NCI-H1105 (cell line): ENCODE results near the gene BMP10.

Experiments
- DNase-seq: peaks from one replicate; lab custom pipeline; 2025; lab: John Stamatoyannopoulos, UW

BMP10 gene

GRCh38 chr2:68850524-68850923 lies 20.7 kb downstream of the BMP10 start:
- no peak for DNase-seq

GRCh38 chr2:68849579-68850030 lies 21.6 kb downstream of the BMP10 start:
- DNase-seq, result no peak

GRCh38 chr2:68847751-68848150 lies 23.4 kb downstream of the BMP10 start:
- DNase-seq, result no peak

GRCh38 chr2:68846091-68846490 lies 25.1 kb downstream of the BMP10 start:
- no peak for DNase-seq

GRCh38 chr2:68845043-68845442 lies 26.2 kb downstream of the BMP10 start:
- DNase-seq, result no peak

GRCh38 chr2:68839260-68839833 lies 31.9 kb downstream of the BMP10 start:
- no peak for DNase-seq

GRCh38 chr2:68838641-68839040 lies 32.6 kb downstream of the BMP10 start:
- DNase-seq, result no peak

GRCh38 chr2:68837861-68838341 lies 33.3 kb downstream of the BMP10 start:
- DNase-seq, result no peak

GRCh38 chr2:68837164-68837860 lies 33.9 kb downstream of the BMP10 start:
- no peak for DNase-seq

- no peak for DNase-seq
Measured at GRCh38 chr2:68835621-68836020, 35.6 kb downstream of the BMP10 start.

- no peak for DNase-seq
Measured at GRCh38 chr2:68834737-68835376, 36.3 kb downstream of the BMP10 start.

GRCh38 chr2:68833162-68833561 lies 38.0 kb downstream of the BMP10 start:
- no peak for DNase-seq

- DNase-seq, result no peak
Measured at GRCh38 chr2:68832233-68832869, 38.8 kb downstream of the BMP10 start.

GRCh38 chr2:68831686-68832232 lies 39.4 kb downstream of the BMP10 start:
- DNase-seq, result no peak

- no peak for DNase-seq
Measured at GRCh38 chr2:68829749-68830148, 41.4 kb downstream of the BMP10 start.

GRCh38 chr2:68828887-68829708 lies 42.1 kb downstream of the BMP10 start:
- peak; percentile 65 for DNase-seq

GRCh38 chr2:68827666-68828065 lies 43.5 kb downstream of the BMP10 start:
- DNase-seq, result no peak

- DNase-seq, result no peak
Measured at GRCh38 chr2:68825866-68826265, 45.3 kb downstream of the BMP10 start.

- DNase-seq, result no peak
Measured at GRCh38 chr2:68824831-68825230, 46.4 kb downstream of the BMP10 start.

- no peak for DNase-seq
Measured at GRCh38 chr2:68822207-68822872, 48.9 kb downstream of the BMP10 start.

GRCh38 chr2:68819556-68819955 lies 51.6 kb downstream of the BMP10 start:
- DNase-seq, result no peak
